ENCODE measurements around the gene JARID2.

DNA sequence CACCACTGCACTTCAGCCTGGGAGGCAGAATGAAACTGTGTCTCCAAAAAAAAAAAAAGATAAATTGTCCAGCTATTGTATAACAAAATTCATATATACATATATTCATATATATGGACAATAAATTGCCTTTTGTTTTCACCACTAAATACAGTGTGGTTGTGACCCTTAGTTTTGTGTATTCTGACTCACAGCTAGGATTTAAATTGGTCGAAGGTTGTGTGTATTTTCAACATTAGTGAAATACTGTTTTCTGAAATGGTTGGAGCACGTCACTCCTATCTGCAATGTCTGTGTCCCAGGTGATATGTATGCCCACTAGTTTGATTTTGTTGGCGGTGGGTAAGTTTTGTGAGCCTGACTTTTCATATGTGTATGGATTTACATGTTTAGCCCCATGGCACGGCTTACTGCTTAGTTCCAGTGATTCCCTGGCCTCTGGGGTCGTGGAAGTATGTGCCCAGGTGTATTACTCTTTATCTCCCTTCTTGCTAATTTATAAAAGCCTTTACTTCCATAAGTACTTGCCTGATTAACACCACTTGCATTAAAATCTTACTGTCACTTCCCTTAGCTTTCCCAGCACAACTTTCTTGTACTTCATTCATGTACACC lies 33.3 kb downstream of the JARID2 start:
- TF ChIP-seq POLR2A (IDR thresholded peaks at IDR 0.05): no peak
- TF ChIP-seq, protein P1, sequence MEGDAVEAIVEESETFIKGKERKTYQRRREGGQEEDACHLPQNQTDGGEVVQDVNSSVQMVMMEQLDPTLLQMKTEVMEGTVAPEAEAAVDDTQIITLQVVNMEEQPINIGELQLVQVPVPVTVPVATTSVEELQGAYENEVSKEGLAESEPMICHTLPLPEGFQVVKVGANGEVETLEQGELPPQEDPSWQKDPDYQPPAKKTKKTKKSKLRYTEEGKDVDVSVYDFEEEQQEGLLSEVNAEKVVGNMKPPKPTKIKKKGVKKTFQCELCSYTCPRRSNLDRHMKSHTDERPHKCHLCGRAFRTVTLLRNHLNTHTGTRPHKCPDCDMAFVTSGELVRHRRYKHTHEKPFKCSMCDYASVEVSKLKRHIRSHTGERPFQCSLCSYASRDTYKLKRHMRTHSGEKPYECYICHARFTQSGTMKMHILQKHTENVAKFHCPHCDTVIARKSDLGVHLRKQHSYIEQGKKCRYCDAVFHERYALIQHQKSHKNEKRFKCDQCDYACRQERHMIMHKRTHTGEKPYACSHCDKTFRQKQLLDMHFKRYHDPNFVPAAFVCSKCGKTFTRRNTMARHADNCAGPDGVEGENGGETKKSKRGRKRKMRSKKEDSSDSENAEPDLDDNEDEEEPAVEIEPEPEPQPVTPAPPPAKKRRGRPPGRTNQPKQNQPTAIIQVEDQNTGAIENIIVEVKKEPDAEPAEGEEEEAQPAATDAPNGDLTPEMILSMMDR (IDR thresholded peaks at IDR 0.05): no peak

Measured in Peyer's patch (tissue), 4 donors.